Activated T-cell treated with anti-CD3 and anti-CD28 coated beads for 4 hours (primary cell): Measurements from ENCODE around the gene MYL1.

Source experiments
- DNase-seq: peaks from one replicate; pipeline ENCODE4 v3.0.0-alpha.2; 2020

The MYL1 gene

GRCh38 chr2:210264282-210264681, 50.7 kb downstream of the MYL1 start:
- DNase-seq = no peak

- DNase-seq = no peak
Measured at GRCh38 chr2:210263841-210264240, 51.1 kb downstream of the MYL1 start.

GRCh38 chr2:210262036-210262435, 52.9 kb downstream of the MYL1 start:
- DNase-seq = no peak

- DNase-seq = no peak
Measured at GRCh38 chr2:210259687-210260086, 55.3 kb downstream of the MYL1 start.

GRCh38 chr2:210252699-210253606, 62.0 kb downstream of the MYL1 start:
- DNase-seq = no peak

GRCh38 chr2:210250622-210251021, 64.4 kb downstream of the MYL1 start:
- no peak for DNase-seq
